Inflammatory macrophage (primary cell): ENCODE results near the gene ZSWIM9.
A peak's percentile ranks its signal among the peaks of the same experiment; 100 is the strongest.

ENCODE experiments used
- DNase-seq, 2 donors: peaks; one replicate each; pipeline ENCODE4 v3.0.0-alpha.2; 2020 to 2022

The ZSWIM9 gene

GRCh38 chr19:48175578-48175977, 5.1 kb downstream of the ZSWIM9 start:
- DNase-seq, result no peak

- no peak for DNase-seq
Observed at GRCh38 chr19:48176226-48176625, 5.7 kb downstream of the ZSWIM9 start.

- DNase-seq, result no peak
Observed at GRCh38 chr19:48181505-48181904, 11.0 kb downstream of the ZSWIM9 start.

- no peak for DNase-seq
Observed at GRCh38 chr19:48182434-48182833, 12.0 kb downstream of the ZSWIM9 start.

GRCh38 chr19:48183356-48183755, 12.9 kb downstream of the ZSWIM9 start:
- DNase-seq, result no peak

GRCh38 chr19:48186015-48186414, 15.5 kb downstream of the ZSWIM9 start:
- no peak for DNase-seq

GRCh38 chr19:48186541-48186991, 16.1 kb downstream of the ZSWIM9 start:
- no peak for DNase-seq

GRCh38 chr19:48190288-48190884, 19.9 kb downstream of the ZSWIM9 start:
- peak in 1 of 2 donors; percentile 21 for DNase-seq

- DNase-seq, result no peak
Observed at GRCh38 chr19:48190885-48191284, 20.4 kb downstream of the ZSWIM9 start.

GRCh38 chr19:48192750-48193149, 22.3 kb downstream of the ZSWIM9 start:
- DNase-seq, result no peak

GRCh38 chr19:48194041-48194843, 23.8 kb downstream of the ZSWIM9 start:
- no peak for DNase-seq

GRCh38 chr19:48194844-48195830, 24.7 kb downstream of the ZSWIM9 start:
- no peak for DNase-seq

- no peak for DNase-seq
Observed at GRCh38 chr19:48196321-48196763, 25.9 kb downstream of the ZSWIM9 start.

- no peak for DNase-seq
Observed at GRCh38 chr19:48196933-48197665, 26.6 kb downstream of the ZSWIM9 start.

GRCh38 chr19:48203222-48203793, 32.8 kb downstream of the ZSWIM9 start:
- no peak for DNase-seq

GRCh38 chr19:48203794-48204628, 33.5 kb downstream of the ZSWIM9 start:
- peak; percentile 92 to 93 for DNase-seq

GRCh38 chr19:48206397-48207093, 36.1 kb downstream of the ZSWIM9 start:
- peak in 1 of 2 donors; percentile 60 for DNase-seq

GRCh38 chr19:48210005-48210404, 39.5 kb downstream of the ZSWIM9 start:
- no peak for DNase-seq

GRCh38 chr19:48213959-48214358, 43.5 kb downstream of the ZSWIM9 start:
- no peak for DNase-seq

- DNase-seq, result no peak
Observed at GRCh38 chr19:48216933-48217332, 46.5 kb downstream of the ZSWIM9 start.
